ENCODE results near the gene GLRX.

DNA sequence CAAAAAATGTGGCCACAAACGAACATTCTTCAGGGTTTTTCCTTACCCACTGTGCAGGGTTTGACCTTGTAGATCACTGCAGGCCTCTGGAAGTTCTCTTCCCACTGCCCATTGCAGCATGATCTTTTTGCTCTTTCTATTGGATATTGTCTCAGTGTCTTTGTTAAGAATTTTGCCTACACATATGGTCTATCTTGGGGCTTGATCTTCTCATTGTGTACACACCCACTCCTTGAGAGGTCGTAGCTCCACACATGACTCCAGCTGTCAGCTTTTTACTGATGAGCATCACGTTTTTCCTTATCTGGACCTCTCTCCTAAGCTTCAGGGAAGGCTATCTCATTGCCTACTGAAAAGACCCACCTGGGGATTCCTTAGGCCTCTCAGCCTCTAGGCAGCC lies 3.0 kb upstream of the GLRX start:
- TF ChIP-seq, protein P1, sequence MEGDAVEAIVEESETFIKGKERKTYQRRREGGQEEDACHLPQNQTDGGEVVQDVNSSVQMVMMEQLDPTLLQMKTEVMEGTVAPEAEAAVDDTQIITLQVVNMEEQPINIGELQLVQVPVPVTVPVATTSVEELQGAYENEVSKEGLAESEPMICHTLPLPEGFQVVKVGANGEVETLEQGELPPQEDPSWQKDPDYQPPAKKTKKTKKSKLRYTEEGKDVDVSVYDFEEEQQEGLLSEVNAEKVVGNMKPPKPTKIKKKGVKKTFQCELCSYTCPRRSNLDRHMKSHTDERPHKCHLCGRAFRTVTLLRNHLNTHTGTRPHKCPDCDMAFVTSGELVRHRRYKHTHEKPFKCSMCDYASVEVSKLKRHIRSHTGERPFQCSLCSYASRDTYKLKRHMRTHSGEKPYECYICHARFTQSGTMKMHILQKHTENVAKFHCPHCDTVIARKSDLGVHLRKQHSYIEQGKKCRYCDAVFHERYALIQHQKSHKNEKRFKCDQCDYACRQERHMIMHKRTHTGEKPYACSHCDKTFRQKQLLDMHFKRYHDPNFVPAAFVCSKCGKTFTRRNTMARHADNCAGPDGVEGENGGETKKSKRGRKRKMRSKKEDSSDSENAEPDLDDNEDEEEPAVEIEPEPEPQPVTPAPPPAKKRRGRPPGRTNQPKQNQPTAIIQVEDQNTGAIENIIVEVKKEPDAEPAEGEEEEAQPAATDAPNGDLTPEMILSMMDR (IDR thresholded peaks at IDR 0.05), result no peak
- no peak for TF ChIP-seq POLR2AphosphoS5 (IDR thresholded peaks at IDR 0.05; ENCODE audit: insufficient read depth in 1 of 2, low read depth in 1 of 2)

Data from vagina (tissue), 2 donors.